Liver (tissue), 9 donors: Measurements from ENCODE around the gene RTL3. TPM values are rescaled to one million over a fixed set of nuclear protein-coding genes. Genes with fewer than 3 reads are reported as not detected.

ENCODE experiments used
- DNase-seq: peaks from one replicate; pipeline ENCODE4 v3.0.0-alpha.2; 2017; ENCODE audit warnings: low spot score
- H3K27ac ChIP-seq, 2 donors: one replicate each; pipeline ENCODE4 v1.7.0; 2013; ENCODE audit warnings: inconsistent platforms in 2 of 2, low read length in 2 of 2, control low read depth in 1 of 2, low read depth in 1 of 2, mild to moderate bottlenecking in 1 of 2
- H3K27me3 ChIP-seq, 4 donors: one replicate each; pipeline versions ENCODE4 v1.6.1 to v1.7.0; 2013; ENCODE audit warnings: low read length in 3 of 4, inconsistent platforms in 1 of 4, mild to moderate bottlenecking in 1 of 4, moderate library complexity in 1 of 4; ENCODE audit not compliant: control insufficient read depth in 4 of 4, insufficient read depth in 4 of 4
- H3K36me3 ChIP-seq, 4 donors: one replicate each; pipeline versions ENCODE4 v1.6.1 to v1.7.0; 2013; ENCODE audit warnings: low read length in 3 of 4, mild to moderate bottlenecking in 3 of 4, low read depth in 1 of 4, moderate library complexity in 1 of 4; ENCODE audit not compliant: control insufficient read depth in 4 of 4, insufficient read depth in 3 of 4
- H3K4me1 ChIP-seq, 4 donors: one replicate each; pipeline versions ENCODE4 v1.6.1 to v1.7.0; 2013; ENCODE audit warnings: low read length in 3 of 4, mild to moderate bottlenecking in 3 of 4, moderate library complexity in 1 of 4; ENCODE audit not compliant: control insufficient read depth in 4 of 4, insufficient read depth in 4 of 4
- H3K4me3 ChIP-seq, 3 donors: one replicate each; pipeline versions ENCODE4 v1.6.1 to v1.7.0; 2013; ENCODE audit warnings: low read length in 3 of 3, control low read depth in 1 of 3, low read depth in 1 of 3, mild to moderate bottlenecking in 1 of 3
- H3K9ac ChIP-seq, 2 donors: one replicate each; pipeline ENCODE4 v1.7.0; 2013; ENCODE audit warnings: low read length in 2 of 2, mild to moderate bottlenecking in 2 of 2, moderate library complexity in 2 of 2, control low read depth in 1 of 2, low read depth in 1 of 2
- H3K9me3 ChIP-seq, 4 donors: one replicate each; pipeline versions ENCODE4 v1.6.1 to v1.7.0; 2013; ENCODE audit warnings: low read length in 3 of 4; ENCODE audit not compliant: control insufficient read depth in 4 of 4
- EGR1 ChIP-seq, 2 donors: IDR thresholded peaks; 2 replicates each; pipeline ENCODE4 v1.6.1; 2016 to 2018; ENCODE audit warnings: antibody characterized with exemption in 2 of 2, low read depth in 2 of 2
- FOXA1 ChIP-seq: IDR thresholded peaks from 2 replicates; pipeline ENCODE4 v1.6.1; 2016; ENCODE audit warnings: antibody characterized with exemption
- FOXA2 ChIP-seq: IDR thresholded peaks from 2 replicates; pipeline ENCODE4 v1.6.1; 2016; ENCODE audit warnings: antibody characterized with exemption
- GABPA ChIP-seq, 2 donors: IDR thresholded peaks in 1 of 2; conservative IDR thresholded peaks in 1 of 2; 2 replicates each; pipeline ENCODE4 v1.6.1; 2016; ENCODE audit warnings: antibody characterized with exemption in 2 of 2, mild to moderate bottlenecking in 1 of 2, moderate library complexity in 1 of 2
- HNF4A ChIP-seq, 2 donors: conservative IDR thresholded peaks; 2 replicates each; pipeline ENCODE4 v1.6.1; 2016; ENCODE audit warnings: antibody characterized with exemption in 2 of 2, mild to moderate bottlenecking in 2 of 2
- HNF4G ChIP-seq: IDR thresholded peaks from 2 replicates; pipeline ENCODE4 v1.6.1; 2016; ENCODE audit warnings: antibody characterized with exemption
- JUND ChIP-seq, 2 donors: IDR thresholded peaks; 2 replicates each; pipeline ENCODE4 v1.6.1; 2016; ENCODE audit warnings: antibody characterized with exemption in 2 of 2
- NR2F2 ChIP-seq: IDR thresholded peaks from 2 replicates; pipeline ENCODE4 v1.6.1; 2016; ENCODE audit warnings: antibody characterized with exemption
- RAD21 ChIP-seq, 2 donors: IDR thresholded peaks; 2 replicates each; pipeline ENCODE4 v1.6.1; 2016; ENCODE audit warnings: antibody characterized with exemption in 2 of 2, mild to moderate bottlenecking in 2 of 2
- RXRA ChIP-seq, 2 donors: IDR thresholded peaks; 2 replicates each; pipeline ENCODE4 v1.6.1; 2017 to 2018; ENCODE audit warnings: antibody characterized with exemption in 2 of 2, mild to moderate bottlenecking in 1 of 2
- SP1 ChIP-seq: IDR thresholded peaks from 2 replicates; pipeline ENCODE4 v1.6.1; 2018; ENCODE audit warnings: antibody characterized with exemption, mild to moderate bottlenecking
- WGBS: extraction: QIAGEN DNeasy Blood & Tissue Kit; methylation state at CpG from one replicate; pipeline ENCODE4 v1.1.7; 2013; 5-methylcytosine and 5-hydroxymethylcytosine counted together
- polyA plus RNA-seq, 2 donors: library from polyadenylated mRNA; stranded (reverse) in 1 of 2; unstranded in 1 of 2; fragments of 200-250 nt in 1 of 2; fragments of >200 nt in 1 of 2; fragmentation: Nextera tagmentation in 1 of 2; extraction: Ambion mirVana in 1 of 2; gene quantifications; one replicate each; pipeline versions ENCODE4 v1.2.1 to v1.2.3, GENCODE V29; 2013 to 2015
- total RNA-seq, 2 donors: library from RNA; depleted of rRNA; stranded (reverse); fragments of >200 nt; gene quantifications; one replicate each; pipeline ENCODE4 v1.2.3, GENCODE V29; 2014
- TF ChIP-seq, protein P1 (sequence below): fragments of 150-350 bp; IDR thresholded peaks from 2 replicates; pipeline ENCODE4 v1.5.1; 2017; ENCODE audit warnings: improper control_type of control experiment, low read depth, low read length; ENCODE audit not compliant: missing input control
- TF ChIP-seq, protein P2 (sequence below): IDR thresholded peaks from 2 replicates; pipeline ENCODE4 v1.6.1; 2016; ENCODE audit warnings: antibody characterized with exemption, mild to moderate bottlenecking
- TF ChIP-seq, protein P3 (sequence below): IDR thresholded peaks from 2 replicates; pipeline ENCODE4 v1.6.1; 2016; ENCODE audit warnings: antibody characterized with exemption
- TF ChIP-seq, protein P4 (sequence below): IDR thresholded peaks from 2 replicates; pipeline ENCODE4 v1.6.1; 2016; ENCODE audit warnings: antibody characterized with exemption
- TF ChIP-seq, protein P5 (sequence below): IDR thresholded peaks from 2 replicates; pipeline ENCODE4 v1.6.1; 2016; ENCODE audit warnings: antibody characterized with exemption
- donor health status: healthy.
- donor health status: healthy.
- donor health status: healthy.
- donor health status: healthy.
- donor health status: healthy.

RTL3 gene
- total and polyA plus RNA-seq, 4 donors: not detected

DNA sequence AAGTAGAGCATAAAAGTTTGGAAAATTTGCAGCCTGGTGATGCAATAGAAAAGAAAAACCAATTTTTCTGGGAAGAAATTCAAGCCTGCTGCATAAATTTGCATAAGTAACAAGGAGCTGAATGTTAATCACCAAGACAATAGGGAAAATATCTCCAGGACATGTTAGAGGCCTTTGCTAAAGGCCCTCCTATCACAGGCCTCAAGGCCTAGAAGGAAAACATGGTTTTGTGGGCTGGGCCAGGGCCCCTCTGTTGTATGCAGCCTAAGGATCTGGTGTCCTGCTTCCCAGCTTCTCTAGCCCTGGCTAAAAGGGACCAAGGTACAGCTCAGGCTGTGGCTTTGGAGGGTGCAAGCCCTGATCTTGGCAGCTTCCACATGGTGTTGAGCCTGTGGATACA lies 6.2 kb upstream of the RTL3 start:
- Histone ChIP-seq H3K27ac (no peak overlapping the region), H3K9ac (no peak overlapping the region), H3K27me3 (no peaks in the 10 kb centered on the region), H3K4me3 (no peak overlapping the region), H3K4me1 (no peaks in the 10 kb centered on the region), H3K36me3 (no peaks in the 10 kb centered on the region), H3K9me3 (no peaks in the 10 kb centered on the region)
- DNase-seq: no peak
- TF ChIP-seq EGR1 (IDR thresholded peaks at IDR 0.05; ENCODE audit: low read depth in 2 of 2): no peak
- TF ChIP-seq, protein P1, sequence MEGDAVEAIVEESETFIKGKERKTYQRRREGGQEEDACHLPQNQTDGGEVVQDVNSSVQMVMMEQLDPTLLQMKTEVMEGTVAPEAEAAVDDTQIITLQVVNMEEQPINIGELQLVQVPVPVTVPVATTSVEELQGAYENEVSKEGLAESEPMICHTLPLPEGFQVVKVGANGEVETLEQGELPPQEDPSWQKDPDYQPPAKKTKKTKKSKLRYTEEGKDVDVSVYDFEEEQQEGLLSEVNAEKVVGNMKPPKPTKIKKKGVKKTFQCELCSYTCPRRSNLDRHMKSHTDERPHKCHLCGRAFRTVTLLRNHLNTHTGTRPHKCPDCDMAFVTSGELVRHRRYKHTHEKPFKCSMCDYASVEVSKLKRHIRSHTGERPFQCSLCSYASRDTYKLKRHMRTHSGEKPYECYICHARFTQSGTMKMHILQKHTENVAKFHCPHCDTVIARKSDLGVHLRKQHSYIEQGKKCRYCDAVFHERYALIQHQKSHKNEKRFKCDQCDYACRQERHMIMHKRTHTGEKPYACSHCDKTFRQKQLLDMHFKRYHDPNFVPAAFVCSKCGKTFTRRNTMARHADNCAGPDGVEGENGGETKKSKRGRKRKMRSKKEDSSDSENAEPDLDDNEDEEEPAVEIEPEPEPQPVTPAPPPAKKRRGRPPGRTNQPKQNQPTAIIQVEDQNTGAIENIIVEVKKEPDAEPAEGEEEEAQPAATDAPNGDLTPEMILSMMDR: no peak
- TF ChIP-seq, protein P2, sequence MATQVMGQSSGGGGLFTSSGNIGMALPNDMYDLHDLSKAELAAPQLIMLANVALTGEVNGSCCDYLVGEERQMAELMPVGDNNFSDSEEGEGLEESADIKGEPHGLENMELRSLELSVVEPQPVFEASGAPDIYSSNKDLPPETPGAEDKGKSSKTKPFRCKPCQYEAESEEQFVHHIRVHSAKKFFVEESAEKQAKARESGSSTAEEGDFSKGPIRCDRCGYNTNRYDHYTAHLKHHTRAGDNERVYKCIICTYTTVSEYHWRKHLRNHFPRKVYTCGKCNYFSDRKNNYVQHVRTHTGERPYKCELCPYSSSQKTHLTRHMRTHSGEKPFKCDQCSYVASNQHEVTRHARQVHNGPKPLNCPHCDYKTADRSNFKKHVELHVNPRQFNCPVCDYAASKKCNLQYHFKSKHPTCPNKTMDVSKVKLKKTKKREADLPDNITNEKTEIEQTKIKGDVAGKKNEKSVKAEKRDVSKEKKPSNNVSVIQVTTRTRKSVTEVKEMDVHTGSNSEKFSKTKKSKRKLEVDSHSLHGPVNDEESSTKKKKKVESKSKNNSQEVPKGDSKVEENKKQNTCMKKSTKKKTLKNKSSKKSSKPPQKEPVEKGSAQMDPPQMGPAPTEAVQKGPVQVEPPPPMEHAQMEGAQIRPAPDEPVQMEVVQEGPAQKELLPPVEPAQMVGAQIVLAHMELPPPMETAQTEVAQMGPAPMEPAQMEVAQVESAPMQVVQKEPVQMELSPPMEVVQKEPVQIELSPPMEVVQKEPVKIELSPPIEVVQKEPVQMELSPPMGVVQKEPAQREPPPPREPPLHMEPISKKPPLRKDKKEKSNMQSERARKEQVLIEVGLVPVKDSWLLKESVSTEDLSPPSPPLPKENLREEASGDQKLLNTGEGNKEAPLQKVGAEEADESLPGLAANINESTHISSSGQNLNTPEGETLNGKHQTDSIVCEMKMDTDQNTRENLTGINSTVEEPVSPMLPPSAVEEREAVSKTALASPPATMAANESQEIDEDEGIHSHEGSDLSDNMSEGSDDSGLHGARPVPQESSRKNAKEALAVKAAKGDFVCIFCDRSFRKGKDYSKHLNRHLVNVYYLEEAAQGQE: no peak
- TF ChIP-seq, protein P3, sequence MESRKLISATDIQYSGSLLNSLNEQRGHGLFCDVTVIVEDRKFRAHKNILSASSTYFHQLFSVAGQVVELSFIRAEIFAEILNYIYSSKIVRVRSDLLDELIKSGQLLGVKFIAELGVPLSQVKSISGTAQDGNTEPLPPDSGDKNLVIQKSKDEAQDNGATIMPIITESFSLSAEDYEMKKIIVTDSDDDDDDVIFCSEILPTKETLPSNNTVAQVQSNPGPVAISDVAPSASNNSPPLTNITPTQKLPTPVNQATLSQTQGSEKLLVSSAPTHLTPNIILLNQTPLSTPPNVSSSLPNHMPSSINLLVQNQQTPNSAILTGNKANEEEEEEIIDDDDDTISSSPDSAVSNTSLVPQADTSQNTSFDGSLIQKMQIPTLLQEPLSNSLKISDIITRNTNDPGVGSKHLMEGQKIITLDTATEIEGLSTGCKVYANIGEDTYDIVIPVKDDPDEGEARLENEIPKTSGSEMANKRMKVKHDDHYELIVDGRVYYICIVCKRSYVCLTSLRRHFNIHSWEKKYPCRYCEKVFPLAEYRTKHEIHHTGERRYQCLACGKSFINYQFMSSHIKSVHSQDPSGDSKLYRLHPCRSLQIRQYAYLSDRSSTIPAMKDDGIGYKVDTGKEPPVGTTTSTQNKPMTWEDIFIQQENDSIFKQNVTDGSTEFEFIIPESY: no peak
- TF ChIP-seq FOXA2: no peak
- no peak for TF ChIP-seq HNF4G
- TF ChIP-seq, protein P4, sequence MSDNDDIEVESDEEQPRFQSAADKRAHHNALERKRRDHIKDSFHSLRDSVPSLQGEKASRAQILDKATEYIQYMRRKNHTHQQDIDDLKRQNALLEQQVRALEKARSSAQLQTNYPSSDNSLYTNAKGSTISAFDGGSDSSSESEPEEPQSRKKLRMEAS: no peak
- TF ChIP-seq SP1: no peak
- TF ChIP-seq JUND (IDR thresholded peaks at IDR 0.05): no peak
- TF ChIP-seq HNF4A (conservative IDR thresholded peaks at IDR 0.05): no peak
- TF ChIP-seq, protein P5, sequence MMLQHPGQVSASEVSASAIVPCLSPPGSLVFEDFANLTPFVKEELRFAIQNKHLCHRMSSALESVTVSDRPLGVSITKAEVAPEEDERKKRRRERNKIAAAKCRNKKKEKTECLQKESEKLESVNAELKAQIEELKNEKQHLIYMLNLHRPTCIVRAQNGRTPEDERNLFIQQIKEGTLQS: no peak
- TF ChIP-seq FOXA1: no peak

DNA sequence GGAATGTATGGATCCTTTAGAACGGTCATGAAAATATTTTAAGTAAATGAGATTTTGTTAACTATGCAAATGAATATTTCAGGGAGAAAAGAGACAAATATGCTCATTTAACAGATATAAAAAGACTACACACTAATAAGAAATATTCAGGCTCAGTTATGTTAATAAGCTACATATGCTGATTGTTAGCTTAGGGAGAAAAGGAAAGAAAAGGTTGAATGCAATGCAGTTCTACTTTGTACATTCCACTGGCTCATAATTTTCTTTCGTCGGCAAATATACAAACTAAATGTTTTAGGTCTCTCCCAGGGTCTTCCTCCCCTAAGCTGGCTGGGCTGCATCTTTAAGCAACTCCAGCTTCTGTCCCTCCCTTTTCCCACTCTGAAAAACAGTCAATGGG lies 2.7 kb upstream of the RTL3 start:
- Histone ChIP-seq H3K27me3 (peaks cover 0 to 2% (median 0%) of the 10 kb centered on the region in 4 donors), H3K4me1 (no peaks in the 10 kb centered on the region), H3K9ac (no peak overlapping the region), H3K9me3 (no peaks in the 10 kb centered on the region), H3K4me3 (no peak overlapping the region), H3K27ac (no peak overlapping the region), H3K36me3 (no peaks in the 10 kb centered on the region)
- no peak for DNase-seq
- WGBS: 93% methylated on average over 3 of the region's 3 CpGs
- TF ChIP-seq FOXA1 (no peak), SP1 (no peak), RAD21 (IDR thresholded peaks at IDR 0.05) (no peak), NR2F2 (no peak), FOXA2 (no peak), JUND (IDR thresholded peaks at IDR 0.05) (no peak), HNF4G (no peak), RXRA (IDR thresholded peaks at IDR 0.05) (no peak), GABPA (IDR thresholded peaks at IDR 0.05 in 1 of 2, conservative IDR thresholded peaks at IDR 0.05 in 1 of 2) (no peak)
- TF ChIP-seq, protein P1: no peak
- TF ChIP-seq, protein P5: no peak
- TF ChIP-seq, protein P3: no peak
- TF ChIP-seq, protein P4: no peak
